Gastroesophageal sphincter (tissue), 4 donors: ENCODE measurements around the gene RBM5. TPM values are rescaled to one million over a fixed set of nuclear protein-coding genes. Genes with fewer than 3 reads are reported as not detected.

Experiments used
- ATAC-seq: fragments of 150-250 bp; one replicate; pipeline ENCODE4 v1.9.1; 2016; ENCODE audit warnings: mild to moderate bottlenecking, moderate library complexity
- H3K27ac ChIP-seq, 4 donors: fragments of 200-600 bp; sonication (generic) in 3 of 4; 1 replicate in 3 of 4; 2 replicates in 1 of 4; pipeline ENCODE4 v1.5.1; 2016 to 2019
- H3K27me3 ChIP-seq: fragments of 200-600 bp; sonication (generic); one replicate; pipeline ENCODE4 v1.5.1; 2019
- H3K36me3 ChIP-seq, 2 donors: fragments of 200-600 bp; sonication (generic); one replicate each; pipeline ENCODE4 v1.5.1; 2019; ENCODE audit warnings: control low read depth in 1 of 2
- H3K4me1 ChIP-seq, 3 donors: fragments of 200-600 bp; sonication (generic); 1 replicate in 2 of 3; 2 replicates in 1 of 3; pipeline ENCODE4 v1.5.1; 2016 to 2019; ENCODE audit warnings: control low read depth in 2 of 3
- H3K4me3 ChIP-seq, 2 donors: fragments of 200-600 bp; sonication (generic); one replicate each; pipeline ENCODE4 v1.5.1; 2019; ENCODE audit warnings: mild to moderate bottlenecking in 1 of 2, moderate library complexity in 1 of 2
- H3K9me3 ChIP-seq, 3 donors: fragments of 200-600 bp; sonication (generic); one replicate each; pipeline ENCODE4 v1.5.1; 2017 to 2019; ENCODE audit warnings: control low read depth in 2 of 3
- EP300 ChIP-seq: sonication (generic); formaldehyde crosslinking; IDR thresholded peaks from one replicate; pipeline ENCODE4 v1.6.1; 2017; ENCODE audit warnings: antibody characterized with exemption, mild to moderate bottlenecking
- POLR2A ChIP-seq, 2 donors: fragments of 450-650 bp; IDR thresholded peaks; one replicate each; pipeline ENCODE4 v1.6.1; 2017; ENCODE audit warnings: antibody characterized with exemption in 2 of 2, mild to moderate bottlenecking in 2 of 2, moderate library complexity in 1 of 2
- POLR2AphosphoS5 ChIP-seq: sonication (generic); formaldehyde crosslinking; IDR thresholded peaks from one replicate; pipeline ENCODE4 v1.6.1; 2017; ENCODE audit warnings: antibody characterized with exemption
- WGBS, 2 donors: methylation state at CpG; one replicate each; pipeline ENCODE4 v1.1.5; 2018; ENCODE audit warnings: low coverage in 1 of 2; 5-methylcytosine and 5-hydroxymethylcytosine counted together
- total RNA-seq, 4 donors: library from RNA; depleted of rRNA; stranded (reverse); fragments of >200 nt; gene quantifications; one replicate each; pipeline ENCODE4 v1.1.0, GENCODE V29; 2016
- TF ChIP-seq, protein P1 (sequence below), 4 experiments: fragments of 200-600 bp in 2 of 4; fragments of 450-650 bp in 2 of 4; sonication (generic) in 1 of 4; IDR thresholded peaks; one replicate each; pipeline ENCODE4 v1.5.1; 2017 to 2019; ENCODE audit warnings: antibody characterized with exemption in 4 of 4, mild to moderate bottlenecking in 2 of 4, moderate library complexity in 2 of 4

RBM5 gene
- total RNA-seq: 100 to 1,000 TPM in 3 of 4 donors, 10 to 100 TPM in 1; 85.7 to 228 (median 136) TPM

DNA sequence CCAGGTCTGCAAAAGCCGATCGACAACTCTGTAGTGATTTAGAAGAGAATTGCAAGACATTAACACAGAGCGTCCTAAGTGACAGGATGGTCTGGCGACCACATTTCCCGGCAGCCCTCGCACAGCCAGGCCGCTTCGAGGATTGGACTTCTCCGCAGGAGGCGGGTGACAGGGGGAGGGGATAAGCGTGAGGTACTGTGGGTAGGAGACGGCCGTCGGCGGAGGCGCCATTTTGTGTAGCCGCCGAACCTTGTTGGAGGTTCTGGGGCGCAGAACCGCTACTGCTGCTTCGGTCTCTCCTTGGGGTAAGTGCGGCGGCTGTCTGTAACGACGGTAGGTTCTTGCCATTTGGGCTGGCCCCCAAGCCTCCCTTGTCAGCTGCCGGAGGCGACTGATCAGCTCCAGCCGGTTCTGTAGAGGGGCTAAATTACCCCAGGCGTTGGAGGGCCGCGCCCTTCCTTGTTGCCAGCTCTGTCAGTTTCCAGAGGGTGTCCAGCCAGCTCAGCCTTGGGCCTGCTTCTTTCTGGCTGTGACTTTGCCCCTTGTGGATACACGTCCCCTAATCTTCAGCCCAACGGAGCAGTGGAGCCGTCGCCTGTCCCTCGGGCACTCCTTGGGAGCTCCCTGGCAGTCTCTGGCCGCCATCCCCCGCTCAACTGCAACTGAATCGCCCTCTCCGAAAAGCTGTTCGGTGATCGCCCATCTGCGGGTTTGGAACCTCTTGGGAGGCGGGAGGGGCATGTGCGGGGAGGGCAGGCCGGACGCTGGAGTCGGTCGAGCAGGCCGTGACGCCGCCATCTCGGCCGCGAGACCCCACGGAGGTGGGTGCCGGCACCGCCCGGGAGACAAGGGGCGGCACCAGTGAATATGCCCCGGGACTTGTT lies at the start of gene RBM5:
Gene RBM5, plus strand, starts transcription at position 195 of the 884 bp plus-strand sequence. CDS start 1,516 bp downstream, outside the sequence.
- Histone ChIP-seq H3K4me1 (peaks cover 7 to 35% (median 12%) of the 10 kb centered on the region in 3 donors), H3K27ac (peak within 1 kb of the TSS; percentile 93 to 97 (median 96)), H3K9me3 (no peaks in the 10 kb centered on the region), H3K27me3 (no peaks in the 10 kb centered on the region), H3K36me3 (peaks cover 0 to 38% of the 10 kb centered on the region in 2 donors), H3K4me3 (peak within 1 kb of the TSS; percentile 87 to 94)
- peak; percentile 100 for ATAC-seq
- no peak for TF ChIP-seq EP300
- TF ChIP-seq POLR2A (IDR thresholded peaks at IDR 0.05): peak; percentile 35 to 62
- peak; percentile 79 for TF ChIP-seq POLR2AphosphoS5
- TF ChIP-seq, protein P1, sequence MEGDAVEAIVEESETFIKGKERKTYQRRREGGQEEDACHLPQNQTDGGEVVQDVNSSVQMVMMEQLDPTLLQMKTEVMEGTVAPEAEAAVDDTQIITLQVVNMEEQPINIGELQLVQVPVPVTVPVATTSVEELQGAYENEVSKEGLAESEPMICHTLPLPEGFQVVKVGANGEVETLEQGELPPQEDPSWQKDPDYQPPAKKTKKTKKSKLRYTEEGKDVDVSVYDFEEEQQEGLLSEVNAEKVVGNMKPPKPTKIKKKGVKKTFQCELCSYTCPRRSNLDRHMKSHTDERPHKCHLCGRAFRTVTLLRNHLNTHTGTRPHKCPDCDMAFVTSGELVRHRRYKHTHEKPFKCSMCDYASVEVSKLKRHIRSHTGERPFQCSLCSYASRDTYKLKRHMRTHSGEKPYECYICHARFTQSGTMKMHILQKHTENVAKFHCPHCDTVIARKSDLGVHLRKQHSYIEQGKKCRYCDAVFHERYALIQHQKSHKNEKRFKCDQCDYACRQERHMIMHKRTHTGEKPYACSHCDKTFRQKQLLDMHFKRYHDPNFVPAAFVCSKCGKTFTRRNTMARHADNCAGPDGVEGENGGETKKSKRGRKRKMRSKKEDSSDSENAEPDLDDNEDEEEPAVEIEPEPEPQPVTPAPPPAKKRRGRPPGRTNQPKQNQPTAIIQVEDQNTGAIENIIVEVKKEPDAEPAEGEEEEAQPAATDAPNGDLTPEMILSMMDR (IDR thresholded peaks at IDR 0.05): peak in 1 of 4 experiments; percentile 20
- 0% methylated on average over 3 to 19 of the region's 61 CpGs for WGBS, 2 donors

DNA sequence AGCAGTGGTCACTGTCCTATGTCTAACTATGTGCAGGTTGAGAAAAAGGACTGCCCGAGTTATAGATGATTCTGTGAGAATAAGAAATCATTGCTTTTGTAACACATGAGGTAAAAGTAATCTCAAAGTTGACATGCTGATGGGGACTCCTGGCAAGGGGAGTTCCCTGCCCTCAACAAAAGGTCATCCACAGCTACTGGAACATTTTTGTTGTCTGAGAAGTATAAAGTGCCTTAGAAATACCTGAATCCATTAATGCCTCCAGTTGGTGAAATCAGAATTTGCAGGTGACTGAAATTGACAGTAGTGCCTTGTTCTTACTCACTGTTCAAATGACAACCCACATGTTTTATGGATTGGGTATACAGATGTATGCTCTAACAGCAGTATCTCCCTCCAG lies 43.7 kb upstream of the RBM5 start:
- WGBS, 2 donors: 100% methylated on average over 1 of the region's 1 CpG; no CpG with 5 or more reads in 1 of the 2 donors
- Histone ChIP-seq H3K27me3 (no peaks in the 10 kb centered on the region), H3K9me3 (no peaks in the 10 kb centered on the region), H3K36me3 (peaks cover 0 to 34% of the 10 kb centered on the region in 2 donors), H3K4me1 (no peaks in the 10 kb centered on the region), H3K4me3 (no peak overlapping the region), H3K27ac (no peak overlapping the region)
- TF ChIP-seq POLR2AphosphoS5 (no peak), POLR2A (IDR thresholded peaks at IDR 0.05) (no peak), EP300 (no peak)
- TF ChIP-seq, protein P1 (IDR thresholded peaks at IDR 0.05): no peak
- no peak for ATAC-seq

DNA sequence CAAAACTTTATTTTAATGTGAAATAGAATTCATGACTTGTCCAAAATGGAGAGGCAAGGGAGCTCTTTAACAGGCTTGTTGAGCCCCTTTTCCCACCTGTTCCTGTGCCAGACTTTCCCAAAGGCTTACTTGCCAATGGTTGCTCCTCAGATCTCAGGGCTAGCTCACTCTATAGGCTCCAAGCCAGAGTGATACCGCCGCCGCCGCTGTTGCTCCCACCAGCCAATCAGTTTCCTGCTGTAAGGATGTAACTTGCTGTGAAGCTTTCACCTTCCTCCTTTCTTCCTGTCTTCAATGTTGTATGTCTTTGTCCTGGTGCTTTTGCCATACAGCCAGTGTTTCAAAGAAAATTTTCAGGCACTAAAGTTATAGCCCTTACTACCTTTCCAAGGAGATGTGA lies 41.3 kb upstream of the RBM5 start:
- Histone ChIP-seq H3K4me1 (no peaks in the 10 kb centered on the region), H3K4me3 (no peak overlapping the region), H3K36me3 (peaks cover 0 to 53% of the 10 kb centered on the region in 2 donors), H3K27me3 (no peaks in the 10 kb centered on the region), H3K27ac (no peak overlapping the region), H3K9me3 (no peaks in the 10 kb centered on the region)
- 89 to 93% methylated on average over 4 of the region's 4 CpGs for WGBS, 2 donors
- ATAC-seq: no peak
- TF ChIP-seq, protein P1 (IDR thresholded peaks at IDR 0.05): no peak
- TF ChIP-seq POLR2AphosphoS5 (no peak), EP300 (no peak), POLR2A (IDR thresholded peaks at IDR 0.05) (no peak)

DNA sequence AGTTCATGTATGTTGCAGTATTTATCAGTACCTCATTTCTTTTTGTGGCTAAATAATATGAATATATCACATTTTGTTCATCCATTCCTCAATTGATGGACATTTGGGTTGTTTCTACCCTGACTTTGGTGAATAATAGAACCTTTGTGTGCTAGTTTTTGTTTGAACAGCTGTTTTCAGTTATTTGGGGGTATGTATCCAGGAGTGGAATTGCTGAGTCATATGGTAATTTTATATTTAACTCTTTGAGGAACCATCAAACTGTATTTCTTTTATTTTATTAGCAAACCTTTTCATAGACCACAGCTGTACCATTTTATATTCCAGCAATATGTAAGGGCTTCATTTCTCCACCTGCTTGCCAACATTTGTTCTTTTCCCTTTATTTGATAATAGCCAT lies 38.4 kb upstream of the RBM5 start:
- peaks cover 0 to 83% of the 10 kb centered on the region in 2 donors for H3K36me3 ChIP-seq
- H3K27me3 ChIP-seq: no peaks in the 10 kb centered on the region
- H3K9me3 ChIP-seq: no peaks in the 10 kb centered on the region
- no peak overlapping the region for H3K4me3 ChIP-seq
- no peak overlapping the region for H3K27ac ChIP-seq
- TF ChIP-seq POLR2AphosphoS5: no peak
- TF ChIP-seq, protein P1 (IDR thresholded peaks at IDR 0.05): no peak
- no peak for TF ChIP-seq EP300
- no peak for TF ChIP-seq POLR2A (IDR thresholded peaks at IDR 0.05)
- no peaks in the 10 kb centered on the region for H3K4me1 ChIP-seq
- no peak for ATAC-seq

DNA sequence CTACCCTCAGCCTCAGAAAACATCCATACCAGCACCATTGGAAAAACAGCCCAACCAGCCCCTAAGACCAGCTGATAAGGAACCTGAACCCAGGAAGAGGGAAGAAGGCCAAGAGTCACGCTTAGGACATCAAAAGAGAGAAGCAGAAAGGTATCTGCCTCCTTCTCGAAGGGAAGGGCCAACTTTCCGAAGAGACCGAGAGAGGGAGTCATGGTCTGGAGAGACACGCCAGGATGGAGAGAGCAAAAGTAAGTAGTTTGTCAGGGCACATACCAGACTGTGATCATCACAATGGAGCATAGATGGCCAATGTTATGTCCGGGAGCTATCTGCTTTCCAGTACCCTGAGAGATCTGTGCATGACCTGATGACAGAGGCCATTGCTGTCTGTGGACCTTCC lies 31.0 kb upstream of the RBM5 start:
- no peak overlapping the region for H3K4me3 ChIP-seq
- peaks cover 4 to 99% of the 10 kb centered on the region in 2 donors for H3K36me3 ChIP-seq
- TF ChIP-seq, protein P1 (IDR thresholded peaks at IDR 0.05): no peak
- TF ChIP-seq POLR2AphosphoS5 (no peak), EP300 (no peak), POLR2A (IDR thresholded peaks at IDR 0.05) (no peak)
- no peak for ATAC-seq
- no peaks in the 10 kb centered on the region for H3K4me1 ChIP-seq
- no peaks in the 10 kb centered on the region for H3K27me3 ChIP-seq
- H3K27ac ChIP-seq: no peak overlapping the region
- 95 to 98% methylated on average over 4 to 6 of the region's 6 CpGs for WGBS, 2 donors
- no peaks in the 10 kb centered on the region for H3K9me3 ChIP-seq
